AG10803 (cell line): ENCODE measurements around the gene NCR3LG1.

Source experiments
- DNase-seq: peaks from one replicate; pipeline ENCODE4 v3.0.0; 2010; ENCODE audit warnings: low read depth
- H3K4me3 ChIP-seq: 2 replicates; pipeline ENCODE4 v1.5.1; 2011; ENCODE audit warnings: mild to moderate bottlenecking, low read length, control low read depth
- CTCF ChIP-seq: conservative IDR thresholded peaks from 2 replicates; pipeline ENCODE4 v1.5.1; 2011; ENCODE audit warnings: mild to moderate bottlenecking, low read length, control low read depth, inconsistent platforms

NCR3LG1 gene

GRCh38 chr11:17369684-17370243 is 18.2 kb downstream of the NCR3LG1 start:
- no peak for DNase-seq
- H3K4me3 ChIP-seq, result no peak overlapping the region
- no peak for TF ChIP-seq CTCF

GRCh38 chr11:17371614-17372013 is 20.0 kb downstream of the NCR3LG1 start:
- DNase-seq, result peak; percentile 49
- no peak overlapping the region for H3K4me3 ChIP-seq

GRCh38 chr11:17375547-17375946 is 23.9 kb downstream of the NCR3LG1 start:
- TF ChIP-seq CTCF, result no peak
- H3K4me3 ChIP-seq, result no peak overlapping the region
- no peak for DNase-seq

More at GRCh38 chr11:17371614-17372013, 20.0 kb downstream of the NCR3LG1 start:
- no peak for TF ChIP-seq CTCF

GRCh38 chr11:17376493-17376892 is 24.9 kb downstream of the NCR3LG1 start:
- no peak for TF ChIP-seq CTCF
- no peak for DNase-seq
- H3K4me3 ChIP-seq, result no peak overlapping the region

GRCh38 chr11:17378655-17379054 is 27.1 kb downstream of the NCR3LG1 start:
- no peak for DNase-seq
- H3K4me3 ChIP-seq, result no peak overlapping the region
- no peak for TF ChIP-seq CTCF

- no peak for DNase-seq
- no peak overlapping the region for H3K4me3 ChIP-seq
- TF ChIP-seq CTCF, result no peak
These were observed 28.0 kb downstream of the NCR3LG1 start for GRCh38 chr11:17379383-17380180.

- no peak for TF ChIP-seq CTCF
- H3K4me3 ChIP-seq, result no peak overlapping the region
- DNase-seq, result peak; percentile 49
These were observed 29.6 kb downstream of the NCR3LG1 start for GRCh38 chr11:17381156-17381555.
